GM21390 (cell line): ENCODE results near the gene HOXB1.
"Not testable (repeated sequence)": the region's sequence is repeated elsewhere in the genome, so short reads cannot be mapped to it uniquely, and the experiment has no call there.

ENCODE experiments used
- ATAC-seq: cut with Tn5 transposase; IDR thresholded peaks from one replicate; pipeline ENCODE4 v1.9.1; 2021; ENCODE audit not compliant: unreplicated experiment

Gene HOXB1

GRCh38 chr17:48523010-48523409, 7.8 kb downstream of the HOXB1 start:
- no peak for ATAC-seq

GRCh38 chr17:48522031-48522653, 8.7 kb downstream of the HOXB1 start:
- ATAC-seq: no peak

- no peak for ATAC-seq
Measured at GRCh38 chr17:48520631-48521079, 10.2 kb downstream of the HOXB1 start.

DNA sequence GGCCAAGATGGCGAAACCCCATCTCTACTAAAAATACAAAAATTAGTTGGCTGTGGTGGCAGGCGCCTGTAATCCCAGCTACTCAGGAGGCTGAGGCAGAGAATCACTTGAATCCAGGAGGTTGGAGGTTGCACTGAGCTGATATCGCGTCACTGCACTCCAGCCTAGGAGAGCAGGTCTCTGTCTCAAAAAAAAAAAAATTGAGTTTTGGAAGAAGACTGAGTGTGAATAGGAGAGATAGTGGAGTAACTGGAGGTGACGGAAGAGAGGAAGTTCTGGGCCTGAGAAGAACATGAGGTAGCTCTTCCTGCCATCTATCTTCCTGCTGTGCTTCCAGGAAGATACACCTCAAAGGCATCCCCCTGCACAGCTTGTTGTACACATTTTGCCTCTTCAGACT, 11.4 kb downstream of the HOXB1 start:
- ATAC-seq: no peak

- ATAC-seq: no peak
Measured at GRCh38 chr17:48517478-48517877, 13.3 kb downstream of the HOXB1 start.

GRCh38 chr17:48515925-48516900, 14.6 kb downstream of the HOXB1 start:
- no peak for ATAC-seq

DNA sequence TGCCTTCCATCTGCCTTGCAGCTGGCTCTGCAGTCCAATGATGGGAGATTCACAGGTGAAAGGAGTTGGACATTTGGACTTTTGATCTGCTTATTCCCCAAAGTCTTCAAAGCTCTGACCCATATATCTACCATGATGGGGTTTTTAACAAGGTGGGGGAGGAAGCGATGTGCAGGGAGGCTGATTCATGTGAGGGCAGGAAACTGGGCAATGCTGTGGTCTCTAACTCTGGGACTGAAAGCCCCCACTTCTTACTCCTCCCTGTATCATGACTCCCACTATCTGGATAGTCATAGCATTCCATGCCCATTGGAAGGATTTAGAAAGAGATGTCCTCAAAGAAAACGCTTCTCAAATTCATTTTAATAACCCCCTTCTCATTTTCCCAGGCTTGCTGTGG, 16.3 kb downstream of the HOXB1 start:
- no peak for ATAC-seq

DNA sequence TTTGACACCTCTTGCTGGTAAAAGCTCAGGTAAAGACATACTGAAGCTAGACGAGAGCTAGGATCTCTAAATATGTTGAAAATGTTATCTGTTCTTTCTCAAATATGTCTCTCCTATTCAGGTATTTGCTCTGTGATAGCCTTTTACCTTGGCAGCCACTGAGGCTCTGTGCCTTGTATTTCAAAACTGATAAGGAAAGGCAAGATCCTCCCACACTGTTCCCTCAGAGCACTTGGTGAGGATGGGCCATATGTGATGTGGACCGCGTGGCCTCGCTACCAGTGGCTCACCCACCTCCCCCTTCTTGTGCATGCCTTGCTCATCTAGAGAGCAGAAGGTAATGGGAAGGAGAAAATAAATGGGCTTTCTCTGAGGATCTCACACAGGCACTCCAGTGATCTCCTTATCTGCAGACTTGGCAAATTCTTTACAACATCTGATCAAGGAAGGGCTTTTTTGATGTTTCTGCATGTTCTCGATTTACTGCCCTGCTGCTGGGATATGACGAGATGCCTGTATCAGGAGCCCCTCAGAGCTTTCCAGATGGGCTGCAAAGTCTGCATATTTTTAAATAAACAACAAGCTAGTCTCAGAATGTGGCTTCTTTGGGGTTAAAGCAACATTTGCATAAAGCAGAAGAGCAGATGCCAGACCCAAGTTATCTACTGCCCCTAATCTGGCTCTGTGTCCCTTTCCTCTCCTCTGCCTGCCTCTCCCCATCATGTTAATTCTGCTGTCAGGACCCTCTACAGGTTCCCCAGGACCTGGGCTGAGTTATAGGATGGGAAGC, 16.9 kb downstream of the HOXB1 start:
- no peak for ATAC-seq

GRCh38 chr17:48513097-48513496, 17.7 kb downstream of the HOXB1 start:
- no peak for ATAC-seq

DNA sequence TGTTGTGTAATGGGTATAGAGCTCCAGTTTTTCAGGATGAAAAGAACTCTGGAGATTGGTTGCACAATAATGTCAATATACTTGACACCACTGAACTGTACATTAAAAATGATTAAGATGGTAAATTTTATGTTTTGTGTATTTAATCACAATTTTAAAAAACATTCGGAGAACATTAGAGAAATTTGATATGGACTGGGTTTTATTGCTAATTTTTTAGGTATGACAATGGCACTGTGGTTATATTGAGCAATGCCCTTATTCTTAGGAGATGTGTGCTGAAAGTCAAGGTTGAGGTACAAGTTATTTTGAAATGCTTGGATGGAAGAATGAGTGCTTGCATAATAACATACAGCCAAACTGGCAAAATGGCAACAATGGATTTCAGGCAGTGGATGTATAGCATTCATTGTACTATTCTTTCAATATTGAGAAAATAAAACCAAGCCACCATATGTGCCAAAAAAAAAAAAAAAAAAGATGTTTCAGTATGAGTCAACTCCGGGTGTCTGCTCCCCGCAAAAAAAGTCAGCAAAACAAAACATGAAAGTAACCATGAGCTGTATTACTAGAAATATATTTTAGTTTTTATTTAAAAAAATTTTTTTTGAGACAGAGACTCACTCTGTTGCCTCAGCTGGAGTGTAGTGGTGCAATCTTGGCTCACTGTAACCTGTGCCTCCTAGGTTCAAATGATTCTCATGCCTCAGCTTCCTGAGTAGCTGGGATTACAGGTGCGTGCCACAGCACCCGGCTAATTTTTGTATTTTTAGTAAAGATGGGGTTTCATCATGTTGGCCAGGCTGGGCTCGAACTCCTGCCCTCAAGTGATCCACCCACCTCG, 19.8 kb downstream of the HOXB1 start:
- peak; percentile 40 for ATAC-seq

DNA sequence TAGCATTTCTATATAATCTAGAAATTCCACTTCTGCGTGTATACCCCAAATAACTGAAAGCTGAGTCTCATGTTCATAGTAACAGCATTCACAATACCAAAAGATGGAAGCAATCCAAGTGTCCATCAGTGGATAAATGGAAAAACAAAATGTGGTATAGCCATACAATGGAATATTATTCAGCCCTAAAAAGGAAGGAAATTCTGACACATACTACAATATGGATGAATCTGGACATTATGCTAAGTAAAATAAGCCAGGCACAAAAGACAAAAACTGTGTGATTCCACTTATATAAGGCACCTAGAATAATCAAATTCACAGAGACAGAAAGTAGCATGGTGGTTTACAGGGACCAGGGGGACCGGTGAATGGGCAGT, 20.4 kb downstream of the HOXB1 start:
- ATAC-seq: no peak

DNA sequence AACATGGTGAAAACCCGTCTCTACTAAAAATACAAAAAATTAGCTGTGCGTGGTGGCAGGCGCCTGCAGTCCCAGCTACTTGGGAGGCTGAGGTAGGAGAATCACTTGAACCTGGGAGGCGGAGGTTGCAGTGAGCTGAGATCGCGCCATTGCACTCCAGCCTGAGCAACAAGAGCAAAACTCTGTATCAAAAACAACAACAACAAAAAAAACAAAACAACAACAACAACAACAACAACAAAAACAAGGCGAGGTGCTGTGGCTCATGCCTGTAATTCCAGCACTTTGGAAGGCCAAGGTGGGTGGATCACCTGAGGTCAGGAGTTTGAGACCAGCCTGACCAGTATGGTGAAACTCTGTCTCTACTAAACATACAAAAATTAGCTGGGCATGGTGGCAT, 21.1 kb downstream of the HOXB1 start:
- ATAC-seq: not testable (repeated sequence)

GRCh38 chr17:48506246-48506645, 24.6 kb downstream of the HOXB1 start:
- no peak for ATAC-seq

DNA sequence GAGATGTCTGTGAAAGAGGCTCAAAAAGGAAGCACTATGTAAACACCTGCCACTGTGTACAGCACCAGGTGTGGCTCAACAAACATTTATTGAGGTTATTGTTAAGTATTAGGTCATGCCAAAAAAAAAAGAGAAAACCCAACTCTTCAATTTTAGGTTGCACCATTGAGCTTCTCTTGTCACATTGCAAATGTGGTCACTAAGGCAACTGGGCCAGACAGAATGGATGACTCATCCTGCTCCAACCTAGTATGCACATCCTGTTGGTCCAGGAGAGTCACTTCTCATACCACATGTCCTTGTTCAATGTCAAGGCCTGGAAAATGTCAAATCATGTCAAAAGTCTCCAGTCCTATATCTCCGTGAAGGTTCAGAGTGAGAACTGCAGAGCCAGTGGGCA, 25.0 kb downstream of the HOXB1 start:
- peak; percentile 89 for ATAC-seq

DNA sequence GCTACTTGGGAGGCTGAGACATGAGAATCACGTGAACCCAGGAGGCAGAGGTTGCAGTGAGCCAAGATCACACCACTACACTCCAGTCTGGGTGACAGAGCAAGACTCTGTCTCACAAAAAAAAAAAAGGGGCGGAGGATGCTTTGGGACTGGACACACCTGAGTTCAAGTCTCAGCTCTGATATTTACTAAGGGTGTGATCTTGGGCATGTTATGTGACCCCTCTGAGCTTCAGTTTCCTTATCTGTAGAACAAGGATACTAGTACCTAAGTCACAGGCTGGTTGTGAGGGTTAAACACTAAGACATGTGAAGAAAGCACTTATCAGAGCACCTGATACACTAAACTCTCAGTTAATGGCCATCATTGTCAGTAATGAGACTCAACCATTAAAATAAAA, 25.9 kb downstream of the HOXB1 start:
- ATAC-seq: no peak

- no peak for ATAC-seq
Measured at GRCh38 chr17:48503747-48504146, 27.1 kb downstream of the HOXB1 start.

GRCh38 chr17:48502901-48503300, 27.9 kb downstream of the HOXB1 start:
- ATAC-seq: no peak

DNA sequence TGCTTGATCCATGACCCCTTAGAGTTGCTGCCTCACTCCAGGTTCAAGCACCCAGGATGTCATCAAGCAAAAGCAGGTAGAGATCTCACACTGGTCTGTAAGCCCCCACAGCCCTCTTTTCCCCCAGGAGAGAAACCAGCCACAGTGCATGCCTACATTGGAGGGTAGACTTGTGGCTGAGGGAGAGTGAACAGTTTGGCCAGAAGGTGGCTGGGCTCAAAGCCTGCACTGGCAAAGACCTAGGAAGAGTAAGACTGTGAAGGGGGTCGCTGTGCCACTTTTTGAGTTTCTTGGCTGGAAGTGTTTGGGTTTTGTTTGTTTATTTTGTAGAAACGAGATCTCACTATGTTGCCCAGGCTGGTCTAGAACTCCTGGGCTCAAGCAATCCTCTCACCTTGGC, 28.5 kb downstream of the HOXB1 start:
- ATAC-seq: no peak

DNA sequence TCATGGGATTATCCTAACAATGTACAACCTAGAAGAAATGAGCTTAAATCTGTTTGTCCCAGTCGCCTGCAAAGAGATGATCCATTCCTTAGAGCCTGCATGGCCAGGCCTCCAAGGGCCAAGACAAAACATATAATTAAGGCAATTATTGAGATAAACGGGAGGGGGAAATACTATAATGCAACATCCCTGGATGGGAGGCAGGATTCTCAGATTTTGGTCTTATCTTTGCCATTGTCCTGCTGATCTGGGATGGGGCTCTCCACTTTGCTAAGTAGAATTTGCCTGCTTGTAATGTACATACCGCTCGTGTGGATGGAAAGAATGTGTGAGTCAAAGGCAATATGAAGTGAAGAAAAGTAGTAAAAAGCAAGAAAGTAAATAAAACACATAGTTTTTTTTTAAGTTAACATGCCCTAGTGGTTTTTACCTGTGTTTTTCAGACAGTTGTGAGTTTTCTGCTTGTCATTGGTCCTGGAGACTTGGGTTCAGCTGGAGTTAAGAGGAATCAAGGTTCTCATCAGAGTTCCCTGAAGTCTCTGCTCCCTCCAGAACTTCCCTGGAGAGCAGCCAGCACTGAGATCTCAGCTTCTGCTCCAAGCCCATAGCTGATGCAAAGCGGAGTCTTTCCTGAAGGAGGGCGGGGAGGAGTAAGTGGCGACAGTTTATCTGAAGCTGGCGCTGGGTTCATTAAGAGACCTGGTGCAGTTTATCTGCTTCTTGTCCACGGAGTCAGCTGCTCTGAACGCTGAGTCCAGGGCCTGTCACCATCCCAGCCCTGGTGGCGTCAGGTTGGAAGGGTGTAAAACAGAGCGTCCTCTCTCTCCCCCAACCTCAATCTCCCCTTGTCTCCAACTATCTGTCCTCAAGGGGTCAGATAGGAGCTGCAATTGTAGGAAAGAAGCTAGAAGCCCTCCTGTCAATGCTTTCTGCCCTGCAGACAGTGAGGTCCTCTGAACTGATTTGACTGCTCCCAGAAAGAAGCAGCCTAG, 30.1 kb downstream of the HOXB1 start:
- no peak for ATAC-seq
